VCaP (cell line): ENCODE data around the gene VASN.

ENCODE experiments used
- H3K27ac ChIP-seq: fragments of 450-650 bp; 2 replicates; pipeline ENCODE4 v1.5.1; 2017
- CTCF ChIP-seq: fragments of 450-650 bp; conservative IDR thresholded peaks from 2 replicates; pipeline ENCODE4 v1.5.1; 2017; ENCODE audit warnings: mild to moderate bottlenecking, moderate library complexity

The VASN gene

DNA sequence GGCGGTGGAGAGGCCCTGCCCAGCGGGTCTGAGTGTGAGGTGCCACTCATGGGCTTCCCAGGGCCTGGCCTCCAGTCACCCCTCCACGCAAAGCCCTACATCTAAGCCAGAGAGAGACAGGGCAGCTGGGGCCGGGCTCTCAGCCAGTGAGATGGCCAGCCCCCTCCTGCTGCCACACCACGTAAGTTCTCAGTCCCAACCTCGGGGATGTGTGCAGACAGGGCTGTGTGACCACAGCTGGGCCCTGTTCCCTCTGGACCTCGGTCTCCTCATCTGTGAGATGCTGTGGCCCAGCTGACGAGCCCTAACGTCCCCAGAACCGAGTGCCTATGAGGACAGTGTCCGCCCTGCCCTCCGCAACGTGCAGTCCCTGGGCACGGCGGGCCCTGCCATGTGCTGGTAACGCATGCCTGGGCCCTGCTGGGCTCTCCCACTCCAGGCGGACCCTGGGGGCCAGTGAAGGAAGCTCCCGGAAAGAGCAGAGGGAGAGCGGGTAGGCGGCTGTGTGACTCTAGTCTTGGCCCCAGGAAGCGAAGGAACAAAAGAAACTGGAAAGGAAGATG, 11.2 kb downstream of the VASN start:
- no peak for TF ChIP-seq CTCF
- no peak overlapping the region for H3K27ac ChIP-seq

DNA sequence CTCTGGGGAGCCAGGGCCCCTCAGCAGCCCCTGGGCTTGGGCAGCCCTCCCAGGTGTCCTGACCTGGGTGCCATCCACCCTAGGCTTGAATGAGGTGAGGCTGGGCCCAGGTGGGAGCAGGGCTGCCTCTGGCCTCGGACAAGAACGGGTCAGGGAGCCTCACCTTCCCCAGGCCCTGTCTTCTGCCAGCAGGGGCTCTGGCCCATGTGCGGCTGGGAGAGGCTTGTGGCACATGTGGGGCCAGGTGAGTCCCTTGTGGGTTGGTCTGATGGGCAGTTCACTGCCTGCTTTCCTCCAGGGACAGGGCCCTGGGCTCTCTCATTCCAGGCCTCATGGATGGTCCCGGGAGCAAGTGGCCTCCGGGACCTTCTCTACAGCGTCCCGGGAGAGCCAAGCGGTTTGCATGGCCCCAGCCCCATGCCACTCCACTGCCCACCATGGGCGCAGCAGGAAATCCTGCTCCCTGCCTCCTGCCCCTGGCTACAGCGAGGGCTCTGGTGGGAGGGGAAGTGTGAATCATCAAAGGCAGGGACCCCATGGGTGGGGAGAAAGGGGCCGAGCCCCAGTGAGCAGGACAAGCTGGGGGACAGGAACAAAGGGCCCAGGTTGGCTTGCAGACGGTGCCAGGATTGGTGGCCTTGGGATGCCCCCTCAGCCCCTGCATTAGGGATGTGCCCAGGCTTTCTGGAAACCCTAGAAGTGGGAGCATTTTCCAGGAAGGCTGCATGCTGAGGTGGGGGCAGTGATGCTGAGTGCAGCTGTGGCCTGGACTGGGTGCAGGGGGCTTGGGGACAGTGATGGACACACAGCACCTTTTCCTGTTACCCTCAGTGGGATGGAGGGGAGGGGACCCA, 12.2 kb downstream of the VASN start:
- no peak overlapping the region for H3K27ac ChIP-seq
- TF ChIP-seq CTCF: no peak

GRCh38 chr16:4384509-4384942, 12.9 kb downstream of the VASN start:
- no peak overlapping the region for H3K27ac ChIP-seq
- no peak for TF ChIP-seq CTCF

DNA sequence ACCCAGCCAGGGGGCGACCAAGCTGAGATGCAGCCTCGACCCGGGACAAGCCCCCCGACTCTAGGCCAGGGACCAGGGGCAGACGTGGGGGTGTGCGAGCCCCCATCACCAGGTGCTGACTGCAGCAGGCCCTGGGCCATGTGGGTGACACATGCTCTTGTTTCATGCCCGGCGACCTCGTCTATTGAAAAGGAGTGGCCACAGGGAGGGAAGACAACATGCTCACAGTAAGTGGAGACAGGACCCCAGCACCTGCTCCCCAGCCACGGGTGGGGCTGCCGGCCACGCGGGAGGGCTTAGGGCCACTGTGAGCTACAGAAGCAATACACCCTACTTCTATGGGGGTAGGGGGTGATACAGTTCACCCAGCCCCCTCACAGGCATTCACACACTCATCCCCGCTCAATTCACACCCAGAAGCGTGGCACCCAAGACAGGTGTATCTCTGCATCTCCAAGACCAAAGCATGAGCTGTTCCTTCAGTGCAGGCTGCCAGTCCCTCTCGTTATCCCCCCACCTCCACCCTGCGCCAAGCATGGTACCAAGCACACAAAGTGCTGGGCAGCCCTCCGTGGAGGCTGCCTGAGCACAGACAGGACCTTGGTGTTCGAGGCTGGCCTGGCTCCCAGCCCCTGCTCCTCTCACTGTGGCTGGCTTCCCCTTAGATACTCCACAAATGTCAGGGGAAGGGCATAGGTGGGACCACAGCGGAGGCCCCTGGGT, 13.6 kb downstream of the VASN start:
- H3K27ac ChIP-seq: no peak overlapping the region

GRCh38 chr16:4385789-4386450, 14.3 kb downstream of the VASN start:
- no peak for TF ChIP-seq CTCF

More for the DNA sequence above, 13.6 kb downstream of the VASN start:
- TF ChIP-seq CTCF: no peak

DNA sequence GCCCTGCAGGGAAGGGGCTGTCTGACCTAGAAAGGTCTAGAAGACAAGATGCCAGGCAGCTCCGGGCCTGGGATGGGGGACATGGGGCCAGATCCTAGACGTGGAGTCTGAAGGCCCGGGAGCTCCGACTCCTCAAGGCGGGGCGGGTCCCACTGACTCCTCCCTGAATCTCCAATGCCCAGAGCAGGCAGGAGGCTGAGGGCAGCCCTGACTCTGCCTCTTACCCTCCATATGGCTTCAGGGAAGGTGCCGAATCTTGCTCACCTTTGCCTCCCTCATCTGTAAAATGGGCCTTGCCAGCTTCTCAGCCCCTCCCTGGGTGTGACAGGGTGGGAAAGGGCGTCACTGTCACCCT, 14.8 kb downstream of the VASN start:
- no peak for TF ChIP-seq CTCF
- H3K27ac ChIP-seq: no peak overlapping the region

More at GRCh38 chr16:4385789-4386450, 14.3 kb downstream of the VASN start:
- no peak overlapping the region for H3K27ac ChIP-seq
